Astrocyte (in vitro differentiated cells and primary cell): ENCODE measurements around the gene MARCHF10. TPM values are rescaled to one million over a fixed set of nuclear protein-coding genes. Genes with fewer than 3 reads are reported as not detected.
A peak's percentile ranks its signal among the peaks of the same experiment; 100 is the strongest.

Source experiments
- DNase-seq: peaks from one replicate; pipeline ENCODE4 v3.0.0-alpha.2; 2010; ENCODE audit warnings: low read depth
- FAIRE-seq: peaks from 2 replicates; lab custom pipeline; 2011; peaks lifted over from hg19 to GRCh38; lab: Jason Lieb, UNC
- H2AFZ ChIP-seq: 2 replicates; pipeline ENCODE4 v1.6.0; 2012; ENCODE audit warnings: low read depth, low read length, inconsistent platforms
- H3K27ac ChIP-seq: 2 replicates; pipeline ENCODE4 v1.5.1; 2011; ENCODE audit warnings: low read depth, low read length, inconsistent platforms
- H3K27me3 ChIP-seq: 2 replicates; pipeline ENCODE4 v1.6.0; 2011; ENCODE audit warnings: low read length, inconsistent platforms; ENCODE audit not compliant: insufficient read depth
- H3K36me3 ChIP-seq: 2 replicates; pipeline ENCODE4 v1.5.1; 2011; ENCODE audit warnings: low read length, inconsistent platforms; ENCODE audit not compliant: insufficient read depth
- H3K4me1 ChIP-seq: 2 replicates; pipeline ENCODE4 v1.5.1; 2011; ENCODE audit warnings: low read length, inconsistent platforms; ENCODE audit not compliant: insufficient read depth
- H3K4me2 ChIP-seq: 2 replicates; pipeline ENCODE4 v1.6.0; 2012; ENCODE audit warnings: low read length, inconsistent platforms
- H3K4me3 ChIP-seq: 2 replicates; pipeline ENCODE4 v1.5.1; 2011; ENCODE audit warnings: low read depth, mild to moderate bottlenecking, low read length, inconsistent platforms; ENCODE audit not compliant: insufficient read depth
- H3K79me2 ChIP-seq: 2 replicates; pipeline ENCODE4 v1.6.0; 2012; ENCODE audit warnings: mild to moderate bottlenecking, low read length, inconsistent platforms; ENCODE audit not compliant: insufficient read depth
- H3K9ac ChIP-seq: 2 replicates; pipeline ENCODE4 v1.6.0; 2012; ENCODE audit warnings: mild to moderate bottlenecking, low read length, inconsistent platforms
- H3K9me3 ChIP-seq: 2 replicates; pipeline ENCODE4 v1.5.1; 2012; ENCODE audit warnings: low read depth, mild to moderate bottlenecking, low read length, inconsistent platforms; ENCODE audit not compliant: insufficient read depth
- H4K20me1 ChIP-seq: 2 replicates; pipeline ENCODE4 v1.6.0; 2012; ENCODE audit warnings: low read length, inconsistent platforms; ENCODE audit not compliant: insufficient read depth
- H3K27ac Mint-ChIP-seq: one replicate; pipeline ENCODE4 v1.8.0; 2021; ENCODE audit warnings: mild to moderate bottlenecking, mixed read lengths; ENCODE audit not compliant: unreplicated experiment
- H3K27me3 Mint-ChIP-seq: one replicate; pipeline ENCODE4 v1.8.0; 2021; ENCODE audit warnings: low read depth, mixed read lengths; ENCODE audit not compliant: unreplicated experiment
- H3K36me3 Mint-ChIP-seq: one replicate; pipeline ENCODE4 v1.8.0; 2021; ENCODE audit warnings: low read depth, mixed read lengths; ENCODE audit not compliant: unreplicated experiment
- H3K4me1 Mint-ChIP-seq: one replicate; pipeline ENCODE4 v1.8.0; 2021; ENCODE audit warnings: low read depth, mixed read lengths; ENCODE audit not compliant: unreplicated experiment
- H3K4me3 Mint-ChIP-seq: one replicate; pipeline ENCODE4 v1.8.0; 2021; ENCODE audit warnings: mild to moderate bottlenecking, moderate library complexity, mixed read lengths; ENCODE audit not compliant: unreplicated experiment
- H3K9me3 Mint-ChIP-seq: one replicate; pipeline ENCODE4 v1.8.0; 2021; ENCODE audit warnings: mild to moderate bottlenecking, mixed read lengths; ENCODE audit not compliant: unreplicated experiment
- CTCF ChIP-seq: IDR thresholded peaks from 2 replicates; pipeline ENCODE4 v1.5.1; 2011; ENCODE audit warnings: low read depth, mild to moderate bottlenecking, inconsistent platforms, low read length, moderate library complexity; ENCODE audit not compliant: insufficient read depth
- EZH2 ChIP-seq: IDR thresholded peaks from 2 replicates; pipeline ENCODE4 v1.6.1; 2012; ENCODE audit warnings: mild to moderate bottlenecking, low read length, inconsistent platforms; ENCODE audit not compliant: insufficient read depth
- total RNA-seq: library from RNA; stranded (reverse); gene quantifications from 2 replicates; pipeline ENCODE4 v1.2.1, GENCODE V29; 2021

The MARCHF10 gene
- total RNA-seq, 1 donor from 2014 or later: not detected

DNA sequence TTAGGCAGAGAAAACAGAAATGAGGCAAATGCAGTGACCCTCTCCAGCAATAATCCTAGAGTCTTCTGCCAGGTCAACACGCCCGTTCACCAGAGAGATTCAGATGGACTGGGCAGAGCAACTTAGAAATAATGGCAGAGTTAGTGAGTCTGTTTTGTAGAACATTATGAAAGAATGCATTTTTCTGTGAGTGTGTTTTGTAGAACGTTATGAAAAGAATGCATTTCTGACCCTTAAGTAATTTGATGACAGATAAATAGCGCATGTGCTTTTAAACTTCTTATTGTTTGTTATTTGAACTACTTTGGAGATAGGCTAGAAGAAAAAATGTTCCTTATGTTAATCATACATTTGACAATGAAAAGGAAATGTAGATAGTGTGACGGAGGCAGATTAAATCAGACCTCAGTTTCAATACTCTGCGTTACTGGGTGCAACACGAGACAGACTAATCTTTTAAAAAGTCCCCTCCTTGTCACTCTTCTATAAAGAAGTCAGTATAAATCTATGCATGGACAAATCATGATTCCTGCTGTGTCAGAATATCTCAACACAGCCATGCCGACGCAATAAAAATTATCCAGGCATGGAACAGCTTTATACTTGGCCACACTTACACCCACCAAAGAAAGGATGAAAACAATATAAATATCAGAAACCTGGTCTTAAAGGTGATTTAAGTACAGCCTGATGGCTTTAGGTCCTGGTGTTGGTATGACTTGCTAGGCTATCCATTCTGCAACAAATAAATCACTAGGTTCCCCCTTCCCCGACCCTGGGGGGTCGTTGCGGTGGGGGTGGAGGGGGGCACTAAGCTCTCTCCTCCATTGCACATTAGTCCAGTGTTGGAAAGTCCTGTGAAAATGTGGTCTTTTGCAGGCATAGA is 47.8 kb downstream of the MARCHF10 start:
- H3K4me1 Mint-ChIP-seq: no peaks in the 10 kb centered on the region

DNA sequence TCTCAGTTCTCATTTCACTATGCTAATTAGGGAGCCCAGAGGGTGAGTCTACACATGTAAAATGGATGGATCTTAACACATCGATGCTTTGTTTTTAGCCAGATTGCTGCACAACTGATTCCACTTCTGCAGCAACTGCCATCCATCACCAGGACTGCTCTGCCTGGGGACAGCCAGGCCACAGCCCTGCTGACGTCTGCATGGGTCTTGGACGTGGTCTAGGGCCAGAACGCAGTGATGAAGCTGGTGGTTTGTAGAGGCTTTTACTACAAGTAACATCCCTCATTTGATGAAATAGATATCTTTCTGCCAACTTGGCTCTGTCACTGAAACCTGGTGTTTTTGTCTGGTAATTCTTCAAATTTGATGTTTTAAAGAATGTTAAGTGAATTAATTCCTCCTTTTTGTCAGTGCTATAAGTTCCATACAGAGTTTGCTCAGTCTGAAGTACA is 50.6 kb downstream of the MARCHF10 start:
- Mint-ChIP-seq H3K36me3 (no peaks in the 10 kb centered on the region), H3K4me1 (peaks cover 4% of the 10 kb centered on the region), H3K4me3 (no peak overlapping the region), H3K27me3 (peaks cover 11% of the 10 kb centered on the region), H3K9me3 (peaks cover under 1% of the 10 kb centered on the region), H3K27ac (no peak overlapping the region)
- peak; percentile 91 for DNase-seq
- H3K4me1 ChIP-seq: no peaks in the 10 kb centered on the region
- H4K20me1 ChIP-seq: no peaks in the 10 kb centered on the region
- no peak overlapping the region for H3K9ac ChIP-seq
- H3K36me3 ChIP-seq: no peaks in the 10 kb centered on the region
- no peaks in the 10 kb centered on the region for H3K27me3 ChIP-seq
- no peak overlapping the region for H3K4me2 ChIP-seq
- H3K4me3 ChIP-seq: no peak overlapping the region
- no peak overlapping the region for H2AFZ ChIP-seq
- H3K9me3 ChIP-seq: no peaks in the 10 kb centered on the region
- H3K27ac ChIP-seq: no peak overlapping the region
- no peak for FAIRE-seq
- TF ChIP-seq CTCF: no peak
- TF ChIP-seq EZH2: no peak
- H3K79me2 ChIP-seq: no peaks in the 10 kb centered on the region

More for the DNA sequence above, 47.8 kb downstream of the MARCHF10 start:
- H3K4me2 ChIP-seq: peak overlapping the region; percentile 16
- no peak overlapping the region for H2AFZ ChIP-seq
- DNase-seq (peak; percentile 77), FAIRE-seq (peak; percentile 32)
- no peak overlapping the region for H3K27ac Mint-ChIP-seq
- H3K36me3 Mint-ChIP-seq: no peaks in the 10 kb centered on the region
- no peak overlapping the region for H3K27ac ChIP-seq
- no peaks in the 10 kb centered on the region for H3K79me2 ChIP-seq
- no peak overlapping the region for H3K4me3 Mint-ChIP-seq
- no peak overlapping the region for H3K4me3 ChIP-seq
- peaks cover 12% of the 10 kb centered on the region for H3K27me3 Mint-ChIP-seq
- H3K27me3 ChIP-seq: no peaks in the 10 kb centered on the region
- H3K9me3 ChIP-seq: no peaks in the 10 kb centered on the region
- no peaks in the 10 kb centered on the region for H4K20me1 ChIP-seq
- H3K36me3 ChIP-seq: no peaks in the 10 kb centered on the region
- no peak overlapping the region for H3K9ac ChIP-seq
- no peaks in the 10 kb centered on the region for H3K4me1 ChIP-seq
- no peaks in the 10 kb centered on the region for H3K9me3 Mint-ChIP-seq
- TF ChIP-seq EZH2: no peak
- no peak for TF ChIP-seq CTCF

GRCh38 chr17:62756198-62756597 is 51.9 kb downstream of the MARCHF10 start:
- Histone ChIP-seq H3K9ac (no peak overlapping the region), H3K36me3 (no peaks in the 10 kb centered on the region), H3K4me1 (peaks cover under 1% of the 10 kb centered on the region), H3K4me2 (no peak overlapping the region), H3K27ac (no peak overlapping the region), H3K9me3 (no peaks in the 10 kb centered on the region), H3K79me2 (no peaks in the 10 kb centered on the region), H3K4me3 (no peak overlapping the region), H4K20me1 (no peaks in the 10 kb centered on the region), H2AFZ (no peak overlapping the region), H3K27me3 (no peaks in the 10 kb centered on the region)
- no peaks in the 10 kb centered on the region for H3K36me3 Mint-ChIP-seq
- FAIRE-seq (no peak), DNase-seq (no peak)
- peaks cover 6% of the 10 kb centered on the region for H3K4me1 Mint-ChIP-seq
- H3K4me3 Mint-ChIP-seq: no peak overlapping the region
- no peak overlapping the region for H3K27ac Mint-ChIP-seq
- H3K27me3 Mint-ChIP-seq: peaks cover 12% of the 10 kb centered on the region
- TF ChIP-seq EZH2 (no peak), CTCF (no peak)
- peaks cover 2% of the 10 kb centered on the region for H3K9me3 Mint-ChIP-seq
